Aorta (tissue), 5 donors: ENCODE results near the gene COL4A2. TPM values are rescaled to one million over a fixed set of nuclear protein-coding genes. Genes with fewer than 3 reads are reported as not detected.

Source experiments
- ATAC-seq: fragments of 200-7000 bp; cut with Tn5 transposase; one replicate; pipeline ENCODE4 v1.9.1; 2022; ENCODE audit warnings: moderate library complexity; ENCODE audit not compliant: low FRiP score
- DNase-seq, 2 donors: peaks; one replicate each; pipeline ENCODE4 v3.0.0-alpha.2; 2020
- H3K27ac ChIP-seq, 2 donors: one replicate each; pipeline ENCODE4 v1.5.1; 2013; ENCODE audit warnings: low read length in 2 of 2, mild to moderate bottlenecking in 2 of 2, moderate library complexity in 2 of 2, control low read depth in 1 of 2, inconsistent platforms in 1 of 2, low read depth in 1 of 2
- H3K27me3 ChIP-seq, 2 donors: one replicate each; pipeline ENCODE4 v1.6.1; 2013; ENCODE audit warnings: control low read depth in 1 of 2, low read length in 1 of 2, mild to moderate bottlenecking in 1 of 2, moderate library complexity in 1 of 2; ENCODE audit not compliant: insufficient read depth in 2 of 2, control insufficient read depth in 1 of 2
- H3K36me3 ChIP-seq, 2 donors: one replicate each; pipeline ENCODE4 v1.6.1; 2013; ENCODE audit warnings: control low read depth in 1 of 2, low read length in 1 of 2, mild to moderate bottlenecking in 1 of 2; ENCODE audit not compliant: insufficient read depth in 2 of 2, control insufficient read depth in 1 of 2
- H3K4me1 ChIP-seq, 2 donors: one replicate each; pipeline ENCODE4 v1.6.1; 2013; ENCODE audit warnings: low read length in 2 of 2, control low read depth in 1 of 2, mild to moderate bottlenecking in 1 of 2, moderate library complexity in 1 of 2; ENCODE audit not compliant: insufficient read depth in 2 of 2, control insufficient read depth in 1 of 2
- H3K4me3 ChIP-seq, 2 donors: one replicate each; pipeline ENCODE4 v1.5.1; 2013; ENCODE audit warnings: low read length in 2 of 2, control low read depth in 1 of 2, mild to moderate bottlenecking in 1 of 2
- H3K9me3 ChIP-seq: one replicate; pipeline ENCODE4 v1.6.1; 2013; ENCODE audit warnings: mild to moderate bottlenecking, low read length; ENCODE audit not compliant: control insufficient read depth
- WGBS, 2 donors: extraction: QIAGEN DNeasy Blood & Tissue Kit; methylation state at CpG; one replicate each; pipeline ENCODE4 v1.1.7; 2013; 5-methylcytosine and 5-hydroxymethylcytosine counted together
- intact Hi-C, 2 donors: fragments of 100-400 bp; cut with DNase I; formaldehyde crosslinking; loops; one replicate each; pipeline versions ENCODE4 v1.14.2 to v1.15.0; 2022
- polyA plus RNA-seq, 2 donors: library from polyadenylated mRNA; stranded (reverse); fragments of 200-250 nt; gene quantifications; one replicate each; pipeline ENCODE4 v1.2.3, GENCODE V29; 2013
- total RNA-seq, 2 donors: library from RNA; stranded (reverse); fragmentation: NEBNext Ultra II Directional; extraction: Animal tissue kit (Norgen Biotek cat#: 25700); gene quantifications; one replicate each; pipeline ENCODE4 v1.2.1, GENCODE V29; 2021
- donor health status: healthy with polysubstance abuse.
- donor health status: Bipolar disorder and iron deficiency.
- donor health status: DM: no; HTN: no; CAD: no.
- donor health status: DM: no; HTN: no; CAD: no.
- donor health status: DM: yes; HTN: yes; CAD: no.

COL4A2 gene
- total and polyA plus RNA-seq, 4 donors, result 117 to 1,110 (median 681) TPM

DNA sequence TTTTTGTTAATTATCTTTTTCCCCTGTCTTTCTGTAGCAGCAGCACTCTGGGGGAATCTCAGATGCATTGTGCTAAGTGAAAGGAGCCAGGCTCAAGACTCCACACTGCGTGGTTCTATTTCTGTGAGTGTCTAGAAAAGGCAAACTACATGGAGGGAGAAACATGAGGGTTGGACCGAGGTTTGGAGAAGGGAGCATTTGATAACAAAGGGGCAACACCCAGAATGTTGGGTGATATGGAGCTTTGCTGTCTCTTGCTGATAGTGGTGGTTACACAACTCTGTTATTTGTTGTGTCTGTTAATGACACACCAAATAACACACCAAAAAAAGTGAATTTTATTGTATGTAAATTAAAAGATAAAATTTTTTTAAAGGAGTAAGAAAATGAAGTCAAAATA, 107.8 kb downstream of the COL4A2 start:
- Histone ChIP-seq H3K4me1 (peaks cover 4 to 7% of the 10 kb centered on the region in 2 donors), H3K4me3 (no peak overlapping the region), H3K36me3 (no peaks in the 10 kb centered on the region), H3K27me3 (no peaks in the 10 kb centered on the region), H3K27ac (peak overlapping the region in 1 of 2 donors; percentile 86), H3K9me3 (no peaks in the 10 kb centered on the region)
- DNase-seq, result no peak
- no peak for ATAC-seq
- intact Hi-C loops, result loop anchor here (5.0 to 10.0 kb wide), 6 partner anchors 50 to 170 kb away; no protein-coding TSS in a partner anchor
- 43 to 46% methylated on average over 2 of the region's 2 CpGs for WGBS, 2 donors

DNA sequence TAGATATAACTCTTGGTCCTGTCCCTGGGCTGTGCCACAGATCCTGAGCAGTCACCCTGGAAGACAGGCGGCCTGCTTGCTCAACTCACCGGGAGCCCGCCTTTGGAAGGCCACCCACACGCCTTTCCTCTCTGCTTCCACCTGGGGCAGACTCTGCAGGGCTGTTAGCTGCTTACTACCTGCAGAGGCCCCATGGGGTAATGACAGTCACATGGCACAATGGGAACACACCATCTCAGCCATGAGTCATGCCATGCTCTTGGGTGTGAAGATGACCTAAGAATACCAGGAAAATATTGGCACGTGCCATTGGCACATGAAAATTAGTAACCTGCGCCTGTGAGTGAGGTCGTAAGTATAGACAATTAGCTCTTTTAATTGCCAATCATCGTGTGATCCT, 108.6 kb downstream of the COL4A2 start:
- peaks cover 2 to 7% of the 10 kb centered on the region in 2 donors for H3K4me1 ChIP-seq
- H3K36me3 ChIP-seq, result no peaks in the 10 kb centered on the region
- intact Hi-C loops, result loop anchor here (5.0 to 10.0 kb wide), 4 partner anchors 51 to 171 kb away; no protein-coding TSS in a partner anchor
- DNase-seq, result no peak
- WGBS, 2 donors, result 44 to 48% methylated on average over 8 of the region's 8 CpGs
- H3K4me3 ChIP-seq, result no peak overlapping the region
- H3K27ac ChIP-seq, result peak overlapping the region; percentile 66 to 93
- no peak for ATAC-seq
- H3K27me3 ChIP-seq, result no peaks in the 10 kb centered on the region
- no peaks in the 10 kb centered on the region for H3K9me3 ChIP-seq

DNA sequence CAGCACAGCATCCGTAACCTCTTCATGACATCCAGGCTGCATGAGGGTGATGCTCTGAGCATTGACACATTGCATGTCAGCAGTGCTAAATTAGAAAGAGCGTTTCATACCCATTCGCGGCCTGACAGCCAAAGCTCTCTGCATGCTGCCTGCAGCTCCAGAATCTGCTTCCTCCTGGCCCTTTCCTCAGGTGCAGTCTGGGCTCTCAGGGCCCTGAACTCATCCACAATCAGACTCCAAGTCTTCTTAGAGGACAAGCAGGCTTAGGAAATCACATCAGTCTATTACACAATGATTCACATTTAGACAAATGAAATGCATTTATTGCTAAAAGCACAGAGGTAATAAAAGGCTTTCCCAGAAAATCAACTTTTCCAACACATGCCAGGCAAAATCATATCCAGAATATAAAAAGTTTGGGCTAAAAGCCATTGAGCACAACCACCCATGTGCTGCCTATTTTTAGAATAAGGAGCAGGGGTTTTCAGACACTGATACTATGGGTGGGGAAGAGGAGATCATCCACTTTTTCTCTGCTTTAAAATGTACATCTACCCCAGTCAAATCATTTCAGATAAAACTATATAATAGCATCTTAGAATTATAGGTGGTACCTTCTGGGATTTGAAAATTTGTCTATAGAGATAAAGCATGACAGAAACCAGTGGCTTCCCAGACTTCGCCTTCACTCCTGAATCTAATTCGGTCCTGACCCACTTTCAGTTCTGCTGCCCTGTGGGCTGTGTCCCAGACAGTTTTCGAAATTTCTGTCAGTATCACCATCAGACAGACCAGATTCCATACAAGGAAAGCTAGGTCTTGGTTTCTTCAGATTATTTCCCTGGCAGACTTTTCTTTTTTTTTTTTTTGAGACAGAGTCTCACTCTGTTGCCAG, 109.3 kb downstream of the COL4A2 start:
- ATAC-seq (peak; percentile 78), DNase-seq (peak in 1 of 2 donors; percentile 67)
- WGBS, 2 donors, result 13 to 16% methylated on average over 7 of the region's 7 CpGs
- Histone ChIP-seq H3K27me3 (no peaks in the 10 kb centered on the region), H3K9me3 (no peaks in the 10 kb centered on the region), H3K4me1 (peaks cover 2 to 7% of the 10 kb centered on the region in 2 donors), H3K27ac (peak overlapping the region; percentile 66 to 73), H3K4me3 (no peak overlapping the region), H3K36me3 (no peaks in the 10 kb centered on the region)
- intact Hi-C loops, result loop anchor here (5.0 to 10.0 kb wide), 4 partner anchors 52 to 172 kb away; no protein-coding TSS in a partner anchor

DNA sequence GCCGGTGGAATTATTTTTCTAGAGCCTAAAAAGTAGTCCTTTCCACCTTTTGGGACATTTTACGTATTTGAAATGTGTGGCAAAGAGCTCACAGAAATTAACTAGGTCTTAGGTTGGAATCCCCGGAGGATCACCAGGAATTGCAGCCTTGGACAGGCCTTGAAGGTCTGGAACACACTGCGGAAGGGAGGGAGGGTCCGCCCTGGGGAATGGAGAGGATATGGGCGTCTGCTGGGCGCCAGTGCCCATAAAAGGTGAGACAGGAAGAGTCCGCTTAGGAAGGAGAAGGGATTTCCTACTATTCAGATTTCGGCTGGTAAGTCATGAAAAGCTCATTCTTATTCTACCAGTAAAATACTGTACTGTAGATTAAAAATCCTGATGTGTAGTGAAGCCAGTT, 111.9 kb downstream of the COL4A2 start:
- H3K4me3 ChIP-seq, result no peak overlapping the region
- ATAC-seq (no peak), DNase-seq (peak in 1 of 2 donors; percentile 44)
- H3K9me3 ChIP-seq, result no peaks in the 10 kb centered on the region
- no peak overlapping the region for H3K27ac ChIP-seq
- H3K27me3 ChIP-seq, result no peaks in the 10 kb centered on the region
- no peaks in the 10 kb centered on the region for H3K36me3 ChIP-seq
- H3K4me1 ChIP-seq, result peaks cover 2 to 9% of the 10 kb centered on the region in 2 donors
- intact Hi-C loops, result loop anchor here (5.0 to 10.0 kb wide), 4 partner anchors 54 to 174 kb away; no protein-coding TSS in a partner anchor
- WGBS, 2 donors, result 35 to 45% methylated on average over 9 of the region's 9 CpGs

DNA sequence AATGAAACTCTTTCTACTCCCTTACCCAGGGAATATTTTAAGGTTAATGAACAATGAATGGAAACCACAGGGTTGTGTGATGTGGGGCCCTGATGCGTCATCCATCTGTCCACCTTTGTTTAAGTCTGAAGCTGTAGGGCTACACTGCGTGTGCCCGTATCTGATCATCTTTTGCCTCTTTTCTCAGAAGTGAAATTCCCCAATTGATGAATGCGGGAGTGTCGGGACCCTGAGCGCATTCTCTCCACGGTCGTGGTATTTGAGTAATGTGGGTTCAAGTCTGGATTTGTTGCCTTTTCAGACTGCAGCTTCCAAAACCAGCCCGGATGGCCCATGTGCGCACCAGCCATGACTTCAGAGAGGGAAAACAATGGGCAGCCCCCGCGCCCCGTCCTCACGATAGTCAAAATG, 112.3 kb downstream of the COL4A2 start:
- DNase-seq (no peak), ATAC-seq (no peak)
- WGBS, 2 donors, result 68 to 79% methylated on average over 14 of the region's 14 CpGs
- no peak overlapping the region for H3K4me3 ChIP-seq
- no peaks in the 10 kb centered on the region for H3K9me3 ChIP-seq
- H3K4me1 ChIP-seq, result peaks cover 2 to 9% of the 10 kb centered on the region in 2 donors
- H3K36me3 ChIP-seq, result no peaks in the 10 kb centered on the region
- intact Hi-C loops, result loop anchor here (5.0 to 10.0 kb wide), 4 partner anchors 55 to 175 kb away; no protein-coding TSS in a partner anchor
- H3K27me3 ChIP-seq, result no peaks in the 10 kb centered on the region
- peak overlapping the region; percentile 45 to 56 for H3K27ac ChIP-seq

DNA sequence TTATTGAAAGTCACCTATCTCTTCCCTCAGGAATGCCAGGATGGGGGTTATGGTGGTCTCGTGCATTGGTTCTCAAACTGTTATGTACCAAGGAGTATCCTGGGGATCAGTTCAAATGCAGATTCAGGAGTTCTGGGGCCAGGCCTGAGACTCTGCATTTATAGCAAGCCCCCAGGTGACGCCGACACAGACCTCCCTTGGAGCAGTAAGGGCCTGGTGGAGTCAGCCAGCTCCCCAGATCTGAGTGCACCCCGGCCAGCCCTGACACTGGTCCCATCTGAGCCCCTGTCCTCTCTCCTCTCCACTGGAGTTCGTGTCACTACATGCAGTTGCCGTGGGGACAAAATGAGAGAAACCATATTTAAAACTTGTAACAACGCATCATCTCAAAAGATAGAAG, 112.9 kb downstream of the COL4A2 start:
- intact Hi-C loops, result loop anchor here (5.0 to 10.0 kb wide), 4 partner anchors 55 to 175 kb away; no protein-coding TSS in a partner anchor
- H3K27me3 ChIP-seq, result no peaks in the 10 kb centered on the region
- H3K27ac ChIP-seq, result peak overlapping the region in 1 of 2 donors; percentile 26
- H3K4me1 ChIP-seq, result peaks cover 2 to 9% of the 10 kb centered on the region in 2 donors
- DNase-seq (no peak), ATAC-seq (no peak)
- H3K9me3 ChIP-seq, result no peaks in the 10 kb centered on the region
- 91 to 93% methylated on average over 7 of the region's 7 CpGs for WGBS, 2 donors
- H3K4me3 ChIP-seq, result no peak overlapping the region
- no peaks in the 10 kb centered on the region for H3K36me3 ChIP-seq

DNA sequence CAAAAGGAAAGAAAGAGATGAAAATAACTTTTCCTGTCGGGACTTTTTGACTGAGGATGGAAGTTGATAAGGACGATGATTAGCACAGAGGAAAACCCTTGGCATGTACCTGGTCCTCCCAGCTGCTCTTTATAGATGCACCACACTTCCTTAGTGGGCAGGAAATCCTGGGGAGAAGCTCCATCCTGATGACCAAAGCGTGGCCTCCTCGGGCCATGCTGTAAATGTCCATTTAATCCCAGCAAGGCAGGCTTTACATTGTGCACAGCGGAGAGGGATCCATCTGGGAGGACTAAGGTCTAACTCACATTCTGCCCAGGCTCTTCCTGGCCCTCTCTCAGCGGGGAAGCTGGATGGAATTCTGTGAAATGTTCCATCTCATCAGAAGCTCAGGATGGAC, 113.5 kb downstream of the COL4A2 start:
- no peak overlapping the region for H3K4me3 ChIP-seq
- no peaks in the 10 kb centered on the region for H3K36me3 ChIP-seq
- no peaks in the 10 kb centered on the region for H3K9me3 ChIP-seq
- DNase-seq, result no peak
- no peak for ATAC-seq
- peak overlapping the region in 1 of 2 donors; percentile 29 for H3K27ac ChIP-seq
- 58 to 67% methylated on average over 6 of the region's 6 CpGs for WGBS, 2 donors
- intact Hi-C loops, result no loop called here
- no peaks in the 10 kb centered on the region for H3K27me3 ChIP-seq
- H3K4me1 ChIP-seq, result peaks cover 1 to 7% of the 10 kb centered on the region in 2 donors

DNA sequence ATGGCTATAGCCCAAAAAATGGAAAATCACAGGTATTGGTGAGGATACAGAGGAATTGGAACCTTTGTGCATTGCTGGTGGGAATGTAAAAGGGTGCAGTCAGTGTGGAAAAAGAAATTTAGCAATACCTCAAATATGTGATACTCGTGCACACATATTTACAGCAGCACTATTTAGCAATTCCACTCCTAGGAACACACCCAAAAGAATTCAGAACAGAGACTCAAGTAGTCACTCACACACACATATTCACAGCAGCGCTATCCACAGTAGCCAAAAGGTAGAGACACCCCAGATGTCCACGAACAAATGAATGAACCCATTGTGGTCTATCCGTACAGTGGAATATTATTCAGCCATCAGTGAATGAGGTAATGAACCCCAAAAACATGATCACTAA, 114.0 kb downstream of the COL4A2 start:
- DNase-seq (no peak), ATAC-seq (no peak)
- Histone ChIP-seq H3K36me3 (no peaks in the 10 kb centered on the region), H3K4me3 (no peak overlapping the region), H3K9me3 (no peaks in the 10 kb centered on the region), H3K27ac (peak overlapping the region in 1 of 2 donors; percentile 29), H3K27me3 (no peaks in the 10 kb centered on the region), H3K4me1 (peaks cover 0 to 3% of the 10 kb centered on the region in 2 donors)
- 80 to 87% methylated on average over 4 of the region's 4 CpGs for WGBS, 2 donors
- intact Hi-C loops, result no loop called here
